PC-9 (cell line): Measurements from ENCODE around the gene ZNF618. TPM values are rescaled to one million over a fixed set of nuclear protein-coding genes. Genes with fewer than 3 reads are reported as not detected.

Experiments used
- BruUV-seq: library from RNA; stranded (reverse); fragments of 400-500 nt; replicated peaks from 2 replicates; lab custom pipeline; 2021; lab: Mats Ljungman, UMichigan
- CTCF ChIA-PET: fragments of 300-600 bp; sonication (Branson Sonifier 250); formaldehyde crosslinking; loops from one replicate; lab custom pipeline; 2022; ENCODE audit warnings: antibody characterized with exemption; lab: Charles Lee
- POLR2A ChIA-PET: fragments of 300-600 bp; sonication (Branson Sonifier 250); formaldehyde crosslinking; loops from one replicate; lab custom pipeline; 2022; ENCODE audit warnings: antibody characterized with exemption; ENCODE audit not compliant: unreplicated experiment; lab: Charles Lee
- DNase-seq, 2 experiments: peaks; one replicate each; pipeline versions ENCODE4 v3.0.0 to v3.0.0-alpha.2; 2015 to 2022; ENCODE audit warnings: mixed read lengths in 1 of 2
- H2AFZ ChIP-seq: fragments of 200-600 bp; sonication (generic); 2 replicates; pipeline ENCODE4 v1.8.1; 2017; ENCODE audit warnings: antibody characterized with exemption
- H3F3A ChIP-seq: fragments of 200-600 bp; sonication (generic); 2 replicates; pipeline ENCODE4 v1.8.1; 2017; ENCODE audit warnings: antibody characterized with exemption, mild to moderate bottlenecking, low read depth; ENCODE audit not compliant: insufficient read depth
- H3K27ac ChIP-seq: fragments of 200-600 bp; sonication (generic); 2 replicates; pipeline ENCODE4 v1.6.1; 2016; ENCODE audit warnings: mixed run types
- H3K27me3 ChIP-seq: fragments of 200-600 bp; sonication (generic); 2 replicates; pipeline ENCODE4 v1.6.1; 2016; ENCODE audit warnings: low read depth, mixed run types; ENCODE audit not compliant: insufficient read depth
- H3K36me3 ChIP-seq: fragments of 200-600 bp; sonication (generic); 2 replicates; pipeline ENCODE4 v1.6.1; 2016; ENCODE audit warnings: low read depth, mixed run types
- H3K4me1 ChIP-seq: fragments of 200-600 bp; sonication (generic); replicated peaks from 2 replicates; pipeline ENCODE4 v1.6.1; 2016; ENCODE audit warnings: mixed run types; ENCODE audit not compliant: insufficient read depth
- H3K4me2 ChIP-seq: fragments of 200-600 bp; sonication (generic); 2 replicates; pipeline ENCODE4 v1.6.1; 2017; ENCODE audit warnings: mixed run types
- H3K4me3 ChIP-seq: fragments of 200-600 bp; sonication (generic); 2 replicates; pipeline ENCODE4 v1.6.1; 2016; ENCODE audit warnings: mixed run types
- H3K79me2 ChIP-seq: fragments of 200-600 bp; sonication (generic); 2 replicates; pipeline ENCODE4 v1.6.1; 2017; ENCODE audit warnings: low read depth, mixed run types
- H3K9me2 ChIP-seq: fragments of 200-600 bp; sonication (generic); 2 replicates; pipeline ENCODE4 v1.8.1; 2017; ENCODE audit warnings: mild to moderate bottlenecking; ENCODE audit not compliant: insufficient read depth
- H3K9me3 ChIP-seq: fragments of 200-600 bp; sonication (generic); 2 replicates; pipeline ENCODE4 v1.8.1; 2016; ENCODE audit warnings: low read depth; ENCODE audit not compliant: insufficient read depth
- H4K20me1 ChIP-seq: fragments of 200-600 bp; sonication (generic); 2 replicates; pipeline ENCODE4 v1.8.1; 2017; ENCODE audit not compliant: insufficient read depth
- EZH2 ChIP-seq: fragments of 200-600 bp; sonication (generic); IDR thresholded peaks from 2 replicates; pipeline ENCODE4 v1.8.0; 2017; ENCODE audit warnings: antibody characterized with exemption, low read depth
- intact Hi-C: fragments of 100-400 bp; cut with micrococcal nuclease; formaldehyde crosslinking; loops from one replicate; pipeline ENCODE4 v1.10.0; 2022; ENCODE audit not compliant: unreplicated experiment
- total RNA-seq: library from RNA; stranded (reverse); gene quantifications from 2 replicates; pipeline ENCODE4 v1.2.3, GENCODE V29; 2021
- TF ChIP-seq, protein P1 (sequence below): fragments of 200-600 bp; sonication (generic); conservative IDR thresholded peaks from 2 replicates; pipeline ENCODE4 v1.6.1; 2017; ENCODE audit warnings: mixed run types, antibody characterized with exemption, mild to moderate bottlenecking, moderate library complexity

The ZNF618 gene
- total RNA-seq, 1 experiment from 2014 or later: 0.20 TPM

DNA sequence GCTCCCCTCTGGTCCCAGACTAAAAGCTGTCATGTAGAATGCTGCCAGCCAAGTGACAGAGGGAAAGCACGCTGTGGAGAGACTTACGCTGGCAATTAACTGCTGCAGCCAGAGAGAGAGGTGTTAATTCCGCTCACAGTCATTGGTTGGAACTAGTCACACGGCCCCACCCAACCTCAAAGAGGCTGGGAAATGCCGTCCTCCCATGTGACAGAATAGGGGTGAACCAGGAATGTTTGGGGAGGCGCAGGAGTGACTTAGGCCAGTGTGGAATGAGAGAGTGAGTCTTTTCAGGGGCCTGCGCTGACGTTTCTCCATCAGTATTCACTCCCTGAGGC lies 114.4 kb downstream of the ZNF618 start:
- no peaks in the 10 kb centered on the region for H3K79me2 ChIP-seq
- H2AFZ ChIP-seq: no peak overlapping the region
- POLR2A ChIA-PET: no interaction called here
- H3K36me3 ChIP-seq: no peaks in the 10 kb centered on the region
- no peaks in the 10 kb centered on the region for H3K9me2 ChIP-seq
- H3K4me1 ChIP-seq: no peaks in the 10 kb centered on the region
- BruUV-seq: no TSS peak
- intact Hi-C loops: no loop called here
- DNase-seq: no peak
- no peak overlapping the region for H3K4me3 ChIP-seq
- no peaks in the 10 kb centered on the region for H3K9me3 ChIP-seq
- CTCF ChIA-PET: no interaction called here
- H3K27me3 ChIP-seq: peaks cover 94% of the 10 kb centered on the region
- H3K27ac ChIP-seq: no peak overlapping the region
- H4K20me1 ChIP-seq: no peaks in the 10 kb centered on the region
- no peak overlapping the region for H3K4me2 ChIP-seq
- TF ChIP-seq EZH2: no peak
- TF ChIP-seq, protein P1, sequence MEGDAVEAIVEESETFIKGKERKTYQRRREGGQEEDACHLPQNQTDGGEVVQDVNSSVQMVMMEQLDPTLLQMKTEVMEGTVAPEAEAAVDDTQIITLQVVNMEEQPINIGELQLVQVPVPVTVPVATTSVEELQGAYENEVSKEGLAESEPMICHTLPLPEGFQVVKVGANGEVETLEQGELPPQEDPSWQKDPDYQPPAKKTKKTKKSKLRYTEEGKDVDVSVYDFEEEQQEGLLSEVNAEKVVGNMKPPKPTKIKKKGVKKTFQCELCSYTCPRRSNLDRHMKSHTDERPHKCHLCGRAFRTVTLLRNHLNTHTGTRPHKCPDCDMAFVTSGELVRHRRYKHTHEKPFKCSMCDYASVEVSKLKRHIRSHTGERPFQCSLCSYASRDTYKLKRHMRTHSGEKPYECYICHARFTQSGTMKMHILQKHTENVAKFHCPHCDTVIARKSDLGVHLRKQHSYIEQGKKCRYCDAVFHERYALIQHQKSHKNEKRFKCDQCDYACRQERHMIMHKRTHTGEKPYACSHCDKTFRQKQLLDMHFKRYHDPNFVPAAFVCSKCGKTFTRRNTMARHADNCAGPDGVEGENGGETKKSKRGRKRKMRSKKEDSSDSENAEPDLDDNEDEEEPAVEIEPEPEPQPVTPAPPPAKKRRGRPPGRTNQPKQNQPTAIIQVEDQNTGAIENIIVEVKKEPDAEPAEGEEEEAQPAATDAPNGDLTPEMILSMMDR: no peak
- no peaks in the 10 kb centered on the region for H3F3A ChIP-seq

- H3K36me3 ChIP-seq: no peaks in the 10 kb centered on the region
- no TSS peak for BruUV-seq
- CTCF ChIA-PET: no interaction called here
- H3K27ac ChIP-seq: no peak overlapping the region
- H3K4me2 ChIP-seq: no peak overlapping the region
- no peak overlapping the region for H2AFZ ChIP-seq
- no peak for DNase-seq
- H3K27me3 ChIP-seq: peaks cover 94% of the 10 kb centered on the region
- no peaks in the 10 kb centered on the region for H4K20me1 ChIP-seq
- H3K79me2 ChIP-seq: no peaks in the 10 kb centered on the region
- no peak overlapping the region for H3K4me3 ChIP-seq
- no peaks in the 10 kb centered on the region for H3K4me1 ChIP-seq
- intact Hi-C loops: no loop called here
- no peak for TF ChIP-seq EZH2
- TF ChIP-seq, protein P1: no peak
- POLR2A ChIA-PET: no interaction called here
- no peaks in the 10 kb centered on the region for H3K9me3 ChIP-seq
- no peaks in the 10 kb centered on the region for H3K9me2 ChIP-seq
- no peaks in the 10 kb centered on the region for H3F3A ChIP-seq
Measured at GRCh38 chr9:113990975-113991471, 114.9 kb downstream of the ZNF618 start.

- no peaks in the 10 kb centered on the region for H3F3A ChIP-seq
- H3K27ac ChIP-seq: no peak overlapping the region
- no peaks in the 10 kb centered on the region for H3K9me2 ChIP-seq
- ChIA-PET CTCF (no interaction called here), POLR2A (no interaction called here)
- no peak for DNase-seq
- peaks cover 94% of the 10 kb centered on the region for H3K27me3 ChIP-seq
- no peaks in the 10 kb centered on the region for H3K79me2 ChIP-seq
- no peak overlapping the region for H2AFZ ChIP-seq
- H3K4me3 ChIP-seq: no peak overlapping the region
- no peaks in the 10 kb centered on the region for H3K36me3 ChIP-seq
- intact Hi-C loops: no loop called here
- TF ChIP-seq, protein P1: no peak
- no peak for TF ChIP-seq EZH2
- no peaks in the 10 kb centered on the region for H3K9me3 ChIP-seq
- BruUV-seq: no TSS peak
- no peaks in the 10 kb centered on the region for H3K4me1 ChIP-seq
- no peaks in the 10 kb centered on the region for H4K20me1 ChIP-seq
- H3K4me2 ChIP-seq: no peak overlapping the region
Measured at GRCh38 chr9:113991714-113992113, 115.6 kb downstream of the ZNF618 start.
